HG03558 (cell line): ENCODE results near the gene MAT1A.
A peak's percentile ranks its signal among the peaks of the same experiment; 100 is the strongest.
"Not testable (repeated sequence)": the region's sequence is repeated elsewhere in the genome, so short reads cannot be mapped to it uniquely, and the experiment has no call there.

ENCODE experiments used
- ATAC-seq: cut with Tn5 transposase; IDR thresholded peaks from one replicate; pipeline ENCODE4 v1.9.1; 2021; ENCODE audit warnings: moderate number of reproducible peaks; ENCODE audit not compliant: unreplicated experiment; ENCODE audit errors: extremely low read depth

Gene MAT1A

DNA sequence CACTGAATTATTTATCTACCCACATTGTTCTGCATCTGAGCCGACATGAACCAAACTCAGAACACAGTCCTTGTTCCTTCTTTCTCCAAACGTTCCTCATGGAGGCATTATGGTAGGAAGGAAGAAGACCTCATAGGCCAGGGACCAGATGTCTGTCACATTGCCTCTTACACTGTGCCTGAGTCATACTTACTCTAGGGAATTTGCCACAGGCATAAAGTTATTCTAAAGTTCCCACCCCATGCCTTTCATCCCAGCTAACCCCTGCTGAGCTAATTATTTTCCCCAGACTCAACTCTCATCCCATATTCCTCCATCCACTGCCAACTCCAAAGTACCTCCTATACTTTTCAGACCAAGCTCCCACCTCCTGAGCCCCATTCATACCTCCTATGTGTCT, 21.2 kb downstream of the MAT1A start:
- ATAC-seq, result no peak

DNA sequence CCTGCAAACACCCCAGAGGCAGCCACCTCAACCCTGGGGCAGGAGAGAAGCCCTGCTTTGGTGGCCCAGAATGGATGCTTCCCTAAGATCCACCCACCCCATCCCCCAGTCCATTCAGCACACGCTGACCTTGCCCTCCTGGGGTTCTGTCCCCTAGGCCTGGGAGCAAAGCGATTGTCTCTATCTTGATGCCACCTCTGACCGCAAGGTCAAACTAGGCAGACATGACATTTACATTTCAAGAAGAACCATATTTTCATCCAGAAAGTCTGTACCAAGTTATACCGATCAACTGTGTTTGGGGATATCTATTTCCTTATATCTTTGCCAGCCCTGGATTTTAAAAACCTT, 23.0 kb downstream of the MAT1A start:
- no peak for ATAC-seq

DNA sequence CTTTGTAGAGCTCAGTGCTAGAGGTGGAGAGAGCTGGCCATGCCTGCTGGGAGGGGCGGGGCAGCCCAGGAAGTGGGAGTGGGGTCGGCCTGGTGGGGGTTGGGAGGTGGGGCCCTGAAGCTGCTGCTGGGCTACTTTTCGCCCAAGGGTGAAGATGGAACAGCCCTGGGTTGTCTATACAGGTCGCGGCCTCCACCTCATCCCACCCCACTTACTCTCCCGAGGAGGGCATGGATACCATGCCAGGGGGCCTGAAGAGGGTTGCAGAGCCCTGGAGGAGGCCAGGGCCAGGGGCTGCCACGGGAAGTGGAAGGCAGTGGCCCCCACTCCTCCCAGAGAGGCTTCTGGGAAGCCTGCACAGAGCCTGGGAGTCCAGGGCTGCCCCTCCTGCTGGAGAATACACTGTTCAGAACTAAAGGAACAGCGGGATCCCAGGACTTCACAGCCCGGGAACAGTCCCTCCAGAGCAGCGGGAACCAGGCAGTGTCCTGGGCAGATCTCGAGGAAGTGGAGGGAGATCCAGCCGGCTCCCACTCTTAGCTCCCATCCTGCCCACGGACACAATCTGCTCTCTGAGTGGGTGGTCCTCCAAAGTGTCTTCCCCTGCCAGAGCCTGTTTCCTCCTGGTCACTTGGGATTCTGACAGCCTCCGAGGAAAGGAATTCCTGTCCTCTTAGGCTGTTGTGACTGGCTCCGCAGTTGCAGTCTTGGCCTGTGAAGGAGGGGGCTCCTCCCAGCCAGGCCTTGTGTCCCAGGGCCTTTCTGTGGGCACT, 23.5 kb downstream of the MAT1A start:
- ATAC-seq, result no peak

DNA sequence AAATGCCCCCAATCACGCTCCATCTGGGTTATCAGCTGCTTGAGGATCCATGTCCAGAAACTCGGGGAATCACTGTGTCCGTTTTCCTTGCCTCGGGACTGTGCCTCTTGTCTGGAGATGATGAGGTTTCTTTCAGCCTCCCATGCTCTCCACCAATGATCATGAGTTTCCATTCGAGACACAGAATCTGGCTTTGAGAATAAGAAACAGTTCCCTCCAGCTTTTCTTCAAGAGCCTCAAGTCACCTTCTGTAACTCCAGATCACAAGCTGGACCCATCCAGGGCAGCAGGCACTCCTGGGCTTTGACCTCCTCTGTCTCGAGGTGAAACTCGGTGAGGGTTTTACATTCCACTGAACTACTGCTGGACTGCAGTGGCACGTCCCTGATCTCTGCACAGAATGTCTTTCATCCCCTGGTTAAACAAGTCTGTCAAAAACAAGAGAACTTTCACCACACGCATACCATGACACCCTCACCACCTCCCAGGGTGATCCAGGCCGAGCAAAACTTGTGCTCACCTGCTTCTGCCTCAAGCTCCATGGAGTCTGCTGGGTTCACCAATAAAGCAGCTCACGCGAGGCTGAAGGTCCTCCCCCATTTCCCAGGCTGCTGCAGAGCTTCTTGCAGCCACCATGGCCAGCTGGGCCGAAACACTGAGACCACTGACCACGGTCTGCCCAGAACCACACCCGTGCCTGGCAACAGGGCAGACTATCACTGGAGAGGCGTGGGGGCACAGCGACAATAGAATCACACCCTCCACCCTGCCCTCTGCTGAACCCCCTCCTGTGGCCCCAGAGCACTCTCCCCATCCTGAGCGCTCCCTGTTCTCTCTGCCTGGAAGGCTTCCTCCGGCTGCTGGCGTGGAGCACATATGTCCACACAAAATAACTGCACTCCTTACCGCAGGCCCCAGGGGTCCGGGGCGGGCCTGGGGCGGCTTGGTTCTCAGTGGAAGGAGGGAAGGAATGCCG, 25.1 kb downstream of the MAT1A start:
- ATAC-seq, result no peak

DNA sequence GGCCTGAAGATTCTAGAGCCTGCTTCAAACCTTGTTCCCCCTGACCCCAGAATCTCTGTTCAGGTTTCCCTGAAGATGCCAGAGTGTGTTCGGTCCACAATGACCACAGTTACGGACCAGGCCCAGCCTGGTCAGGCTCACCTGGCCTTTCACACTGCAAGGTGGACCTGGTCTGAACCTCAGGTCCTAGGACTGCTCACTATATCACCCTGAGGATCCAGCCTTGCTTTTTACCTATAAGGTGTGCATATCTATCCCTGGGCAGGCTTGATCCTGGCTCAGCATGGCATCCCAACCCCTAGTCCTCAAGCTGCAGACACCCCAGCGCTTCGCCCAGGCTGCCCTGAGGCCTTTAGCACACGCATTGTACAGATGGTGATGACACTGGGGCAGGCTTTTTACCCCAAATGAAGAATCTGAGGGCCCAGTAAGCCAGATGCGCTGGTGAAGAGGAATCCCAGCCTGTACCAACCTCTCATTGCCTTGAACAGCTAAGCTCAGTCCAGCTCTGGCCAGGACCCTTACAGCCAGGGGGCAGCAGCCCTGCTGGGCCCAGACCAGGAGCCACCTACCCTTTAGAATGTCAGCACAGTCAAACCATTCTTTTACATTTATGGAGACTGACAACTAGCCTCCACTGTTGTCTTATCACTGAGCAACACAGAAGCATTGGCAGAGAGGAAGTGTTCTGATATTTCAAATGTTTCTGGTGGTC, 28.0 kb downstream of the MAT1A start:
- ATAC-seq, result no peak

DNA sequence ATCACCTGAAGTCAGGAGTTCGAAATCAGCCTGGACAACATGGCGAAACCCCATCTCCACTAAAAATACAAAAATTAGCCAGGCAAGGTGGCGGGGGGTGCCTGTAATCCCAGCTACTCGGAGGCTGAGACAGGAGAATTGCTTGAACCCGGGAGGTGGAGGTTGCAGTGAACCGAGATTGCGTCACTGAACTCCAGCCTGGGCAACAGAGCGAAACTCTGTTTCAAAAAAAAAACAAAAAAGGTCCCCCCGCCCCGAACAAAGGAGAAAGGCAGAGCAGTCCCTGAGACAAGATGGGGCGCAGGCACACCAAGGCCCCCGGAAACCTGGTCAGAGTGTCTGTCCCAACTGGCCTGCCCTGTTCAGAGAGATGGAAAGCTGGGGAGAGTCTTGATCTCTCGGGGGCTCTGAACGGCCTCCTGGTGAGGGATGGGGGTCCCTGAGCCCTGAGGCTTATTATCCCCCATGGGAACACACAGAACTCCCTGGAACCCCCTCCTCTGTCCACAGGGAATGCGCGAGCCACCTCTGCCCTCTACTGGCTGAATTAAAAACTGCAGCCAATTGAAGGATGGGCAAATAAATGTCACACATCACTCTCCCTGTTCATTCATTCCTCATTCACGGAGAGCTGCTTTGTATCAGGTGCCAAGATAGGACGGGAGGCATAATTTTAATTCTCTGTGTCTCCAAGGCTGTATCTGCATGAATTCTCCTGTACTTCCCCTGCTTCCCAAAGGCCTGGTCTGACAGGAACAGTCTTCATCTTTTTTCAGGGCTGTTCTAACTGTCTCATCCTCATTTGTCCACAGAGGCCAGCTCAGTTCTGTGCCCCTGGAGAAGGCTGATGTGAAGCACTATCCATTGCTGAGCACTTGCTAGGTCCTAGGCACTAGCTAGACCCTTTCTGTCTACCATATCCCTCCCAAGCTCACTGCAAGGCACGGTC, 28.9 kb downstream of the MAT1A start:
- ATAC-seq, result no peak

GRCh38 chr10:80259405-80259871, 30.0 kb downstream of the MAT1A start:
- no peak for ATAC-seq

GRCh38 chr10:80256798-80257197, 32.7 kb downstream of the MAT1A start:
- not testable (repeated sequence) for ATAC-seq

DNA sequence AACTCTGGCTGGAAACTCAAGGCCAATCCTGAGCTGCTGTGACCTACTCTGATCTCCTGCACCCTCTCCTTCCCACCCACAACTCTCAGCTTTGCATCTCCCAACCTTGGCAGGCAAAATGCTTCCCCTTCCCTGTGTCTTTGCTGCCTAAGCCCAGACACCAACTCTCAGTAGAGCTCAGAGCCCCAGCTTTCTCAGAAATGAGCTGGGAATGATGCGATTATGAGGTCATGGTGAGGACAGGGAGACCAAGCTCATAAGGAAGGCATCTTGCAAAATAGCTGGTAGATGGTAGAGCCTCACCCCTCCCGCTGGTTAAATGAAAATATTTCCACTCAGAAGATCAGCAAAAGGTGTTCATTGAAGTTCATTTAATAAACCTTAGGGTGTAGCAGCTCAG, 34.7 kb downstream of the MAT1A start:
- not testable (repeated sequence) for ATAC-seq

DNA sequence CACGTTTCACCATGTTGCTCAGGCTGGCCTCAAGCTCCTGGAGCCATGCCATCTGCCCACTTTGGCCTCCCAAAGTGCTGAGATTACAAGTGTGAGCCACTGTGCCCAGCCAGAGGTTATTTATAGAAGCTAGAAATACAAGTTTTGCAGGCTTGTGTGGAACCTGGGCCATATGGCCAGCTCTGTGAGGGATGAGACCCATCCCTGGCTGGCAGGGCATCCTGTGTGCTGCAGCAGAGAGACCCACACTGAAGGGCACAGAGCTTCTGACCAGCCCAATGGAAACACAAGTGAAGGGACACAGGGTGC, 35.5 kb downstream of the MAT1A start:
- not testable (repeated sequence) for ATAC-seq

DNA sequence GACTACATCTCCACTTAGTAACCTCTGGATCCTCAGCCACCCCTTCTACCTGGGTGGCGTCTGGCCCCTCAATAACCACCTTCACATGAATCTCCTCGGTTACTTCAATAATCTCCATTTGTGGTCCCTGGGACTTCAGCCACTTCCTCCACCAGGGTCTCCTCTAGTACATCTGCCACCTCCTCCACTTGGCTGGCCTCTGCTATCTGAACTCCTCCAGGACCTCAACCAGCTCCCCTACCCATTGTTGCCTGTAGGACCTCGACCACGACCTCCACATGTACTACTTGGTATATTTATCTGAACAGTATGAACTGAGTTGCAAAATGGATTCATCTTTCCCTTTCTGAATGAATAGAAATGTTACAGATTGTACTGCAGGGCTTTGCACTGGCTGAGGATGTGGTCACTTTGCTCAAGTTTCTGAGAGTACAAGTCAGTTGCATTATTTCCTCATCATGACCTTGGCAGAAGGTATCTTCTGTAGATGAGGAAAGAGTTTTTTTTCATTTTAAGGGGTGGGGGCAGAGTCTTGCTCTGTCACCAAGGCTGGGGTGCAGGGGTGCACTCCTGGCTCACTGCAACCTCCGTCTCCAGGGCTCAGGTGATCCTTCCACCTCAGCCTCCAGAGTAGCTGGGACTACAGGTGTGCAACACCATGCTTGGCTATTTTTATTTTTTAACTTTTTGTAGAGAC, 36.0 kb downstream of the MAT1A start:
- peak; percentile 46 for ATAC-seq

DNA sequence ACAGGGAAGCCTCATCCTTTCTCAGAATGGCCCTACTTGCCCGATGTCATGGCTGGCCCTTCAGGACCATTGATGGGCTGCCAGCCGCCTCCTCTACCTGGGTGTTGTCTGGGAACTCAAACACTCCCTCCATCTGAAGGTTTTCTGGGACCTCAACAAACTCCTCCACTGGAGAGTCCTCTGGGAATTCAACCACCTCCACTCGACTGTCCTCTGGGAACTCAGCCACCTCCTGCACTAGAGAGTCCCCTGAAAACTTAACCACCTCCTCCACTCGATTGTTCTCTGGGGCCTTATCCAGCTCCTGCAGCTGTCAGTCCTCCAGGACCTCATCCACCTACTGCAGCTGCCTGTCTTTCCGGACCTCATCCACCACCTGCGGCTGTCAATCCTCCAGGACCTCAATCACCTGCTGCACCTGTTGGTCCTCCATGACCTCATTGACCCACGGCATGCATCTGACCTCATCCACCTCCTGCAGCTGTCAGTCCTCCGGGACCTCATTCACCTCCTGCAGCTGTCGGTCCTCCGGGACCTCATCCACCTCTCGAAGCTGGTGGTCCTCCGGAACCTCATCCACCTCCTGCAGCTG, 37.1 kb downstream of the MAT1A start:
- no peak for ATAC-seq

DNA sequence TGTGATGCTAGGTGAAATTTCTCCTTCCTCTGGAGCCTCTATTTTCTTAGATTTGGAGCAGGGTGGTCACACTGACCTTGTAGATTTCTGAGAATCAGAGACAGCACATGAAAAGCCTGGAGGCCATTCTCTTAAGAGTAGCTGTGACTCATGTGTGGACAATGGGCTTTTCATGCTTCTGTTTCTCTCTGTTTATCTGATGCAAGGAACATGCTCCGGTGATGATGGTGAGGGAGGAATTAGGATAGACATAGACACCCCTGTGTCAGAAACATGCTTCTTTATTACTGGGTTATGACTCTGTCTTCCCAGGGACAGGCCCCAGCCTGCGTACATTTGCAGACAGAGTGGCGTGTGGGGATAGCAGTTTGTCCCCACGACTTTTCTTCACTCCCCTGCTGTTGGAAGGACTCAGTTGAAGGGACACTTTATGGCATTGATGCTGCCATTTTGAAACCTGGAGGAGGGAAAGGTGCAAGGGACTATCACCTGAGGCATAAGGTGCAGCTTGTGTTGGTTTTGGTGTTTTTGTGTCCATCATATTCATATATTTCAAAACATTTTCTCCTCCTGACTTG, 37.7 kb downstream of the MAT1A start:
- ATAC-seq, result not testable (repeated sequence)

DNA sequence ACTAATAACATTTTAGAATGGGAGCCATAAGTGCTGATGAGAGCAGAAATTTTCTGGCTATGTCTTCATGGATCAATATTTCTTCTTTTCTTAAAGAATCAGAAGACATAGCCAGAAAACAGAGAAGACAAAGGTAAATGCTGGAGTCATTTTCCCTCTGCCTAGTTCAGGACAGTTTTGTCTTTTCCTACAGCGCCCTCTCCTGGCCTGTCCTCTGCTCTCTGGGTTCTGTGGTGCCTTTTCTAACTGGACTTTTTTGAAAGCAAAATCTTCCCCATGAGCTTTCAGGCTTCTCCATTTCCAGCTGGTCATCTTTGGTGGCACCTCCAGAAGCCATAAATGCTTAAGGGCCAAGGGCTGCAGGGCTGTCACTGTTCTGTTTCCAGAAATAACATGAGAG, 39.1 kb downstream of the MAT1A start:
- ATAC-seq, result not testable (repeated sequence)

- not testable (repeated sequence) for ATAC-seq
These were observed 39.6 kb downstream of the MAT1A start for GRCh38 chr10:80249906-80250305.

GRCh38 chr10:80247611-80248010, 41.8 kb downstream of the MAT1A start:
- ATAC-seq, result not testable (repeated sequence)

DNA sequence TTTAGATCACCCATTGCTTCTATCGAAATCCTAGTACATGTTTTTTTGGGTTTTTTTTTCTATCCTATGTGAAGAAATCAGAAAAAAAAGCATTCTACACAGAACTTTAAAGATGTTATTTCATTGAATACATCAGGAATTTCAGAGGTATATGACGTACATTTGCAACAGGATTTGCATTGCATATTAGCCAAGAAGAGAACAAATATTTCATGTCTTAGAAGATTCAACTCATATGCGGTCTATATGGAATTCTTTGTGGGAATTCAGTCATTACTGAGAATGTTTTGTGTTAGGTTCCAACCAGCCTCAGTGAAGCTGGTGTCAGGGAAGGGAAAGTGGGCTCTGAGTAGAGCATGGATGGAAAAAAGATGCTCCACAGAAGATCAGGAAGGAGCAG, 45.1 kb downstream of the MAT1A start:
- ATAC-seq, result not testable (repeated sequence)

GRCh38 chr10:80242341-80242740, 47.1 kb downstream of the MAT1A start:
- ATAC-seq, result not testable (repeated sequence)
